Glutamatergic neuron (in vitro differentiated cells): Measurements from ENCODE around the gene TKT. TPM values are rescaled to one million over a fixed set of nuclear protein-coding genes. Genes with fewer than 3 reads are reported as not detected.
"Not testable (repeated sequence)": the region's sequence is repeated elsewhere in the genome, so short reads cannot be mapped to it uniquely, and the experiment has no call there.

Source experiments
- DNase-seq: peaks from one replicate; pipeline ENCODE4 v3.0.0; 2022
- H3K27ac Mint-ChIP-seq: one replicate; pipeline ENCODE4 v1.8.0; 2020; ENCODE audit warnings: mild to moderate bottlenecking, mixed read lengths, inconsistent platforms; ENCODE audit not compliant: unreplicated experiment
- H3K27me3 Mint-ChIP-seq: one replicate; pipeline ENCODE4 v1.8.0; 2020; ENCODE audit warnings: mild to moderate bottlenecking, moderate library complexity, mixed read lengths, inconsistent platforms; ENCODE audit not compliant: unreplicated experiment
- H3K36me3 Mint-ChIP-seq: one replicate; pipeline ENCODE4 v1.8.0; 2020; ENCODE audit warnings: mild to moderate bottlenecking, mixed read lengths, inconsistent platforms; ENCODE audit not compliant: unreplicated experiment
- H3K4me1 Mint-ChIP-seq: one replicate; pipeline ENCODE4 v1.8.0; 2020; ENCODE audit warnings: mild to moderate bottlenecking, low read depth, mixed read lengths, inconsistent platforms; ENCODE audit not compliant: unreplicated experiment
- H3K4me3 Mint-ChIP-seq: one replicate; pipeline ENCODE4 v1.8.0; 2020; ENCODE audit warnings: mild to moderate bottlenecking, mixed read lengths, inconsistent platforms; ENCODE audit not compliant: unreplicated experiment
- H3K9me3 Mint-ChIP-seq: one replicate; pipeline ENCODE4 v1.8.0; 2020; ENCODE audit warnings: mild to moderate bottlenecking, moderate library complexity, mixed read lengths, inconsistent platforms; ENCODE audit not compliant: unreplicated experiment
- CTCF ChIP-seq: fragments of 200-600 bp; sonication (generic); IDR thresholded peaks from one replicate; pipeline ENCODE4 v1.5.0; 2021; ENCODE audit not compliant: partially characterized antibody, unreplicated experiment
- total RNA-seq: library from RNA; stranded (reverse); fragmentation: NEBNext Ultra II Directional; extraction: Animal tissue kit (Norgen Biotek cat#: 25700); gene quantifications from one replicate; pipeline ENCODE4 v1.2.1, GENCODE V29; 2021; ENCODE audit not compliant: unreplicated experiment

Gene TKT
- total RNA-seq, 1 donor from 2014 or later = 265 TPM

DNA sequence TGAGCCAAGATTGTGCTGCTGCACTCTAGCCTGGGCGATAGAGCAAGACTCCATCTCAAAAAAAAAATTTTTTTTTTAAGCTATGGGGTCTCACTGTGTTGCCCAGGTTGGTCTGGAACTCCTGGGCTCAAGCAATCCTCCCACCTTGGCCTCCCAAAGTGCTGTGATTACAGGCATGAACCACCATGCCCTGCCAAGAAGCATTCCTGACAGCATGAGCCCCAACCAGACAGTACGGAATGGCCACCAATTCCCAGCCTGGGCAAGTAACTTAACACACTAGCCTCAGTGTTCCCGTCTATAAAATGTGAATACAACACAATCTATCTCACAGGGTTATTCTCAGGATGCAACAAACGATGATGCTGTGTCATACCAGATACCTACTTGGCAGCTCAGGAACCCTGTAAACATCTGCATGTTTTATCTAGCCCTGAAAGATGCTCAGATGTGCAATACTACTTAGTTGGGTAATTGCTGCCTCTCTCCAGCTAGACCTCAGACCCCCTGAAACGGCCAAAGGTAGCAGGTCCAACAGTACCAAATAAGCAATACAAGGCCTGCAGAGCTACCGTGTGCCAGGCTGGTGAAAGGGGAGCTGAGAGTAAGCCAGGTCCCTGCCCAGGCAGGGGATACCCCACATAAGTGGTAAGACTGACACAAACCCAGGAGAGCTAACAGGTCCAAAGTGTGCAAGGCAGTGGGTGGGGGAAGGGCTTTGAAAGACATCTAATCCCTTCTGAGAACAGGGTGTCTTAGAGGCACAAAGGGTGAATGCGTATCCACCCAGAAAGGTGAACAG is 1.9 kb downstream of the TKT start:
- H3K36me3 Mint-ChIP-seq = no peaks in the 10 kb centered on the region
- peaks cover 4% of the 10 kb centered on the region for H3K27me3 Mint-ChIP-seq
- peak overlapping the region; percentile 92 for H3K4me3 Mint-ChIP-seq
- peak overlapping the region; percentile 89 for H3K27ac Mint-ChIP-seq
- peaks cover 15% of the 10 kb centered on the region for H3K4me1 Mint-ChIP-seq
- no peak for TF ChIP-seq CTCF
- H3K9me3 Mint-ChIP-seq = peaks cover 8% of the 10 kb centered on the region
- no peak for DNase-seq

DNA sequence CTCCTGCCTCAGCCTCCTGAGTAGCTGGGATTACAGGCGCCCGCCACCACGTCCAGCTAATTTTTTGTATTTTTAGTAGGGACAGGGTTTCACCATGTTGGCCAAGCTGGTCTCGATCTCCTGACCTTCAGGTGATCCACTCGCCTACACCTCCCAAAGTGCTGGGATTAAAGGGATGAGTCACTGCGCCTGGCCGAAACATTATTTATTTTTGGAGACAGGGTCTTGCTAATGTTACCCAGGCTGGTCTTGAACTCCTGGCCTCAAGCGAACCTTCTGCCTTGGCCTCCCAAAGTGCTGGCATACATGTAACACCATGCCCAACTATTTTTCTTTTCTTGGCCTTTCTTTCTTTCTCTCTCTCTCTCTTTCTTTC is 2.9 kb downstream of the TKT start:
- H3K4me1 Mint-ChIP-seq = peaks cover 13% of the 10 kb centered on the region

GRCh38 chr3:53252096-53252946 is 3.5 kb downstream of the TKT start:
- Mint-ChIP-seq H3K27ac (no peak overlapping the region), H3K27me3 (peaks cover 2% of the 10 kb centered on the region), H3K4me3 (peak overlapping the region; percentile 63), H3K4me1 (peaks cover 13% of the 10 kb centered on the region), H3K36me3 (peaks cover 4% of the 10 kb centered on the region), H3K9me3 (peaks cover 10% of the 10 kb centered on the region)
- no peak for TF ChIP-seq CTCF
- no peak for DNase-seq

More for the DNA sequence above, 2.9 kb downstream of the TKT start:
- H3K27me3 Mint-ChIP-seq, DNase-seq, H3K9me3 Mint-ChIP-seq, H3K36me3 Mint-ChIP-seq, H3K27ac Mint-ChIP-seq: not testable (repeated sequence)
- H3K4me3 Mint-ChIP-seq = peak overlapping the region; percentile 67

DNA sequence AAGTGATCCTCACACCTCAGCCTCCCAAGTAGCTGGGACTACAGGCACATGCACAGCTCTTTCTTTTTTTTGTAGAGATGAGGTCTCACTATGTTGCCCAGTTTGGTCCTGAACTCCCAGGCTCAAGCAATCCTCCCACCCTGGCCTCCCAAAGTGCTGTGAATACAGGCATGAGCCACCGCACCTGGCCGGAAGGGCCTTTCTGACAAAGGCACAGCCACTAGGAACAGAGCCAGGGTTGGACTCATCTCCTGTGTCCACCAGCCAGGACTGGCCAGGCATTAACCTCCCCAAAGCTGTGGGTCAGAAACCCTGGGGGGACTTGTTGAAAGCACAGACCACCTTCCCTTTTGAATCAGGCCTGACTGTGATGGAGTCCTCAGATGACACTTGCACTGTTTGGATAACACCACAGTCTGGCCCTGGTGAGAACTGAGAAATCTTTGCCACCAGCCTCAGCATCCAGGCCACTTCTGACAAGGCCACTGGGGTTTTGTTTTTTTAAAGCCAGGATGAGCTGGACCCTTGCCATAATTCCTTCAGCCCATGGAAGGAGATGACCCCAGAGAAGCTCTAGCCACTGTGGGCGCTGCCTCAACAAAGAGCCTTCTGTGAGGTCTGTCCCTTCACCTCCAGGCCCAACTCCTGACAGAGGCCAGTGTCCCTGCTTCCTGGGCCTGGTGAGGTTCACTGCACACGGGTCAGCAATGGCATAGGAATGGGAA is 4.8 kb downstream of the TKT start:
- H3K4me1 Mint-ChIP-seq = peaks cover 13% of the 10 kb centered on the region
- no peak for TF ChIP-seq CTCF
- no peak overlapping the region for H3K4me3 Mint-ChIP-seq
- peaks cover 4% of the 10 kb centered on the region for H3K27me3 Mint-ChIP-seq
- H3K27ac Mint-ChIP-seq = no peak overlapping the region
- no peak for DNase-seq
- H3K36me3 Mint-ChIP-seq = peaks cover 4% of the 10 kb centered on the region
- H3K9me3 Mint-ChIP-seq = peaks cover 9% of the 10 kb centered on the region

DNA sequence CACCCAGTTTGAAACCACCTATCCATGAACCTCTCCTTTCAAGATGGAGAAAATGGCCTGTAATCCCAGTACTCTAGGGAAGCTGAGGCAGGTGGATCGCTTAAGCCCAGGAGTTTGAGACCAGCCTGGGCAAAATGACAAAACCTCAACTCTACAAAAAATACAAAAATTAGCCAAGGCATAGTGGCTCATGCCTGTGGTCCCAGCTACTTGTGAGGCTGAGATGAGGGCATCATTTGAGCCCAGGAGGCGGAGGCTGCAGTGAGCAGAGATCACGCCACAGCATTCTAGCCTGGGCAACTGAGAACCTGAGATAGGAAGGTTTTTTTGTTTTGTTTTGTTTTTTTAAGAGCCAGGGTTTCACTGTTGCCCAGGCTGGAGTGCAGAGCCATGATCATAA is 5.4 kb downstream of the TKT start:
- Mint-ChIP-seq H3K36me3 (peaks cover 4% of the 10 kb centered on the region), H3K4me1 (peaks cover 13% of the 10 kb centered on the region), H3K4me3 (no peak overlapping the region)

More for the DNA sequence above, 5.4 kb downstream of the TKT start:
- no peak overlapping the region for H3K27ac Mint-ChIP-seq
- DNase-seq = no peak
- no peak for TF ChIP-seq CTCF
- H3K27me3 Mint-ChIP-seq = peaks cover 4% of the 10 kb centered on the region
- H3K9me3 Mint-ChIP-seq = peaks cover 8% of the 10 kb centered on the region
